IMR-90 (cell line): ENCODE measurements around the gene CALML4. TPM values are rescaled to one million over a fixed set of nuclear protein-coding genes. Genes with fewer than 3 reads are reported as not detected.

Source experiments
- ATAC-seq: fragments of 200-7000 bp; cut with Tn5 transposase; 2 replicates; pipeline ENCODE4 v1.9.1; 2020; ENCODE audit warnings: low read depth, mild to moderate bottlenecking, moderate library complexity
- BruUV-seq: library from RNA; stranded (reverse); fragments of 400-500 nt; replicated peaks from 2 replicates; lab custom pipeline; 2021; lab: Mats Ljungman, UMichigan
- CTCF ChIA-PET: fragments of 300-600 bp; formaldehyde crosslinking; extraction: SDS; loops from one replicate; lab custom pipeline; 2021; ENCODE audit warnings: antibody characterized with exemption; lab: Yijun Ruan, JAX
- POLR2A ChIA-PET: fragments of 300-600 bp; sonication (Branson Sonifier 250); formaldehyde crosslinking; loops from one replicate; lab custom pipeline; 2022; ENCODE audit warnings: antibody characterized with exemption; ENCODE audit not compliant: unreplicated experiment; lab: Charles Lee
- DNase-seq: peaks from one replicate; pipeline ENCODE4 v3.0.0; 2013
- H2AFZ ChIP-seq: replicated peaks from 2 replicates; pipeline ENCODE3; 2013; ENCODE audit warnings: low read length, mild to moderate bottlenecking; ENCODE audit not compliant: poor library complexity
- H2AK5ac ChIP-seq: 2 replicates; pipeline ENCODE4 v1.6.1; 2013; ENCODE audit warnings: low read depth, low read length, inconsistent platforms
- H2AK9ac ChIP-seq: replicated peaks from 2 replicates; pipeline ENCODE3; 2013; ENCODE audit warnings: mild to moderate bottlenecking, low read depth, low read length, moderate library complexity; ENCODE audit not compliant: poor library complexity
- H2BK120ac ChIP-seq: 2 replicates; pipeline ENCODE4 v1.6.1; 2013; ENCODE audit warnings: low read depth, low read length, inconsistent platforms
- H2BK15ac ChIP-seq: 3 replicates; pipeline ENCODE4 v1.6.1; 2013; ENCODE audit warnings: low read depth, low read length, inconsistent platforms
- H2BK20ac ChIP-seq: 2 replicates; pipeline ENCODE4 v1.6.1; 2013; ENCODE audit warnings: low read depth, mild to moderate bottlenecking, inconsistent platforms, low read length, moderate library complexity
- H2BK5ac ChIP-seq: 2 replicates; pipeline ENCODE4 v1.6.1; 2013; ENCODE audit warnings: mild to moderate bottlenecking, low read depth, low read length, inconsistent platforms; ENCODE audit not compliant: poor library complexity, severe bottlenecking
- H3K14ac ChIP-seq: replicated peaks from 2 replicates; pipeline ENCODE4 v1.6.1; 2013; ENCODE audit warnings: low read depth, low read length, inconsistent platforms
- H3K18ac ChIP-seq: 2 replicates; pipeline ENCODE4 v1.6.1; 2013; ENCODE audit warnings: low read depth, low read length, control low read depth
- H3K23ac ChIP-seq: 2 replicates; pipeline ENCODE4 v1.6.1; 2013; ENCODE audit warnings: low read depth, low read length, inconsistent platforms
- H3K27ac ChIP-seq: 2 replicates; pipeline ENCODE4 v1.5.1; 2013; ENCODE audit warnings: mild to moderate bottlenecking, control low read depth, low read length; ENCODE audit not compliant: insufficient read depth
- H3K27me3 ChIP-seq: 2 replicates; pipeline ENCODE4 v1.6.1; 2013; ENCODE audit warnings: low read length; ENCODE audit not compliant: control insufficient read depth, insufficient read depth
- H3K36me3 ChIP-seq: 2 replicates; pipeline ENCODE4 v1.6.1; 2013; ENCODE audit warnings: low read length, mixed read lengths; ENCODE audit not compliant: control insufficient read depth, insufficient read depth
- H3K4ac ChIP-seq: 2 replicates; pipeline ENCODE4 v1.6.1; 2013; ENCODE audit warnings: low read depth, low read length, inconsistent platforms
- H3K4me1 ChIP-seq: 2 replicates; pipeline ENCODE4 v1.6.1; 2013; ENCODE audit warnings: low read length, mixed read lengths; ENCODE audit not compliant: control insufficient read depth, insufficient read depth
- H3K4me2 ChIP-seq: 2 replicates; pipeline ENCODE4 v1.6.1; 2013; ENCODE audit warnings: low read depth, mild to moderate bottlenecking, control low read depth, low read length, moderate library complexity
- H3K4me3 ChIP-seq: 2 replicates; pipeline ENCODE4 v1.5.1; 2013; ENCODE audit warnings: low read depth, mild to moderate bottlenecking, control low read depth, low read length, moderate library complexity; ENCODE audit not compliant: insufficient read depth
- H3K56ac ChIP-seq: 2 replicates; pipeline ENCODE4 v1.6.1; 2013; ENCODE audit warnings: low read length, inconsistent platforms; ENCODE audit not compliant: insufficient read depth; ENCODE audit errors: extremely low read depth
- H3K79me1 ChIP-seq, 2 experiments: 2 replicates each; pipeline ENCODE4 v1.6.1; 2013; ENCODE audit warnings: low read length in 2 of 2, inconsistent platforms in 1 of 2, low read depth in 1 of 2
- H3K9ac ChIP-seq: 2 replicates; pipeline ENCODE4 v1.6.1; 2013; ENCODE audit warnings: low read depth, low read length, control low read depth
- H3K9me1 ChIP-seq: 2 replicates; pipeline ENCODE4 v1.6.1; 2013; ENCODE audit warnings: low read length, inconsistent platforms; ENCODE audit not compliant: insufficient read depth
- H3K9me3 ChIP-seq: 2 replicates; pipeline ENCODE4 v1.6.1; 2013; ENCODE audit warnings: low read length; ENCODE audit not compliant: control insufficient read depth, insufficient read depth
- H4K20me1 ChIP-seq: 2 replicates; pipeline ENCODE4 v1.6.1; 2013; ENCODE audit warnings: low read length, inconsistent platforms; ENCODE audit not compliant: insufficient read depth
- H4K5ac ChIP-seq: 2 replicates; pipeline ENCODE4 v1.6.1; 2013; ENCODE audit warnings: mild to moderate bottlenecking, low read depth, low read length, control low read depth
- H4K8ac ChIP-seq, 2 experiments: 2 replicates each; pipeline ENCODE4 v1.6.1; 2013; ENCODE audit warnings: low read depth in 2 of 2, low read length in 2 of 2, control low read depth in 1 of 2, inconsistent platforms in 1 of 2
- H4K91ac ChIP-seq: 2 replicates; pipeline ENCODE4 v1.6.1; 2013; ENCODE audit warnings: low read depth, low read length, inconsistent platforms; ENCODE audit not compliant: insufficient read depth
- CEBPB ChIP-seq: IDR thresholded peaks from 2 replicates; pipeline ENCODE4 v1.6.1; 2012; ENCODE audit warnings: low read depth, low read length, improper control_type of control experiment
- CTCF ChIP-seq: conservative IDR thresholded peaks from 2 replicates; pipeline ENCODE4 v1.5.1; 2012; ENCODE audit warnings: mild to moderate bottlenecking, low read depth, low read length, improper control_type of control experiment
- ELK1 ChIP-seq: fragments of 150-350 bp; IDR thresholded peaks from 2 replicates; pipeline ENCODE4 v1.6.1; 2016; ENCODE audit warnings: low read depth, mild to moderate bottlenecking, low read length, moderate library complexity, borderline replicate concordance
- MXI1 ChIP-seq: IDR thresholded peaks from 2 replicates; pipeline ENCODE4 v1.6.1; 2012; ENCODE audit warnings: low read depth, mild to moderate bottlenecking, low read length, moderate library complexity, borderline replicate concordance
- POLR2A ChIP-seq: IDR thresholded peaks from 2 replicates; pipeline ENCODE4 v1.6.1; 2012; ENCODE audit warnings: mild to moderate bottlenecking, low read depth, low read length
- RCOR1 ChIP-seq: IDR thresholded peaks from 2 replicates; pipeline ENCODE4 v1.6.1; 2012; ENCODE audit warnings: mild to moderate bottlenecking, low read length, improper control_type of control experiment; ENCODE audit not compliant: insufficient replicate concordance
- RFX5 ChIP-seq: IDR thresholded peaks from 2 replicates; pipeline ENCODE4 v1.8.0; 2012; ENCODE audit warnings: low read depth, mild to moderate bottlenecking, low read length, moderate library complexity
- SMC3 ChIP-seq: fragments of 150-350 bp; IDR thresholded peaks from 2 replicates; pipeline ENCODE4 v1.6.1; 2016; ENCODE audit warnings: low read depth, mild to moderate bottlenecking, antibody characterized with exemption, low read length, moderate library complexity
- USF2 ChIP-seq: fragments of 150-350 bp; IDR thresholded peaks from 2 replicates; pipeline ENCODE4 v1.6.1; 2017; ENCODE audit warnings: mild to moderate bottlenecking, antibody characterized with exemption, low read length, low read depth
- WGBS, 2 experiments: methylation state at CpG; one replicate each; pipeline versions ENCODE4 v1.1.5 to v1.1.7; 2013; ENCODE audit warnings: missing lambda C conversion rate in 2 of 2; ENCODE audit not compliant: insufficient read length in 1 of 2; ENCODE audit errors: extremely low coverage in 2 of 2; 5-methylcytosine and 5-hydroxymethylcytosine counted together
- dilution Hi-C: fragments of 300-500 bp; cut with HindIII; formaldehyde crosslinking; loops from one replicate; pipeline ENCODE4 v1.14.3; 2018; ENCODE audit warnings: low sequenced_read_pairs; ENCODE audit not compliant: unreplicated experiment
- in situ Hi-C: fragments of 300-500 bp; cut with MboI; formaldehyde crosslinking; loops from 3 replicates; pipeline ENCODE4 v1.14.3; 2019; ENCODE audit warnings: low sequenced_read_pairs, inconsistent platforms, mixed read lengths
- intact Hi-C: fragments of 100-400 bp; cut with micrococcal nuclease; formaldehyde crosslinking; loops from 2 replicates; pipeline ENCODE4 v1.10.0; 2022
- polyA plus RNA-seq, 3 experiments: library from polyadenylated mRNA; depleted of rRNA; stranded (reverse); fragments of >200 nt; gene quantifications; 2 replicates each; pipeline ENCODE4 v1.2.3, GENCODE V29; 2012; ENCODE audit warnings: low replicate concordance in 1 of 3
- total RNA-seq: library from RNA; depleted of rRNA; stranded (reverse); fragments of >200 nt; gene quantifications from 2 replicates; pipeline ENCODE4 v1.2.3, GENCODE V29; 2012

CALML4 gene
- total and polyA plus RNA-seq, 2 of the 4 experiments (the other 2 are of a cell fraction): 0.36 to 1.3 TPM

GRCh38 chr15:68195336-68196112, 9.6 kb downstream of the CALML4 start:
- dilution Hi-C loops: no loop called here

More at GRCh38 chr15:68195336-68196112, 9.6 kb downstream of the CALML4 start:
- H3K9me1 ChIP-seq: peaks cover 11% of the 10 kb centered on the region
- no peak overlapping the region for H4K8ac ChIP-seq
- POLR2A ChIA-PET: no interaction called here
- no peak for DNase-seq
- no peak overlapping the region for H3K4me2 ChIP-seq
- WGBS, 2 experiments: 91% methylated on average over 4 of the region's 8 CpGs; no CpG with 5 or more reads in 1 of the 2 experiments
- intact Hi-C loops (no loop called here), in situ Hi-C loops (no loop called here)
- H3K27ac ChIP-seq: no peak overlapping the region
- no peak overlapping the region for H3K4me3 ChIP-seq
- H3K56ac ChIP-seq: no peak overlapping the region
- H3K9me3 ChIP-seq: no peaks in the 10 kb centered on the region
- H2BK120ac ChIP-seq: no peak overlapping the region
- no peak overlapping the region for H2BK15ac ChIP-seq
- BruUV-seq: no TSS peak
- no peak overlapping the region for H3K18ac ChIP-seq
- H2BK5ac ChIP-seq: no peak overlapping the region
- no peak overlapping the region for H2AK9ac ChIP-seq
- no peak for ATAC-seq
- H3K23ac ChIP-seq: no peak overlapping the region
- H3K36me3 ChIP-seq: peaks cover 12% of the 10 kb centered on the region
- peaks cover 0 to 10% of the 10 kb centered on the region in 2 experiments; a peak in 3 of 4 replicates for H3K79me1 ChIP-seq
- H3K14ac ChIP-seq: no peak overlapping the region
- no peaks in the 10 kb centered on the region for H3K27me3 ChIP-seq
- H4K20me1 ChIP-seq: peaks cover 3% of the 10 kb centered on the region; the same call in 1 of the 2 replicates
- H3K9ac ChIP-seq: no peak overlapping the region
- H4K5ac ChIP-seq: no peak overlapping the region
- peaks cover 2% of the 10 kb centered on the region; the same call in 1 of the 2 replicates for H3K4me1 ChIP-seq
- TF ChIP-seq POLR2A (no peak), SMC3 (no peak), CEBPB (no peak), USF2 (no peak), RCOR1 (no peak), MXI1 (no peak), ELK1 (no peak), RFX5 (no peak), CTCF (no peak)
- no peak overlapping the region for H2AFZ ChIP-seq
- no peak overlapping the region for H4K91ac ChIP-seq
- H2BK20ac ChIP-seq: no peak overlapping the region
- no peak overlapping the region for H2AK5ac ChIP-seq
- CTCF ChIA-PET: interaction anchor here (0.6 to 1.0 kb wide), 6 partner anchors 10 to 328 kb away, joined by 3 to 5 read pairs (median 4); no protein-coding TSS in a partner anchor
- H3K4ac ChIP-seq: no peak overlapping the region
